WTC11 (cell line): ENCODE measurements around the gene KSR2.

Experiments used
- AFF4 ChIP-seq: sonication (generic); formaldehyde crosslinking; IDR thresholded peaks from 2 replicates; pipeline ENCODE4 v1.8.1; 2023; ENCODE audit warnings: mild to moderate bottlenecking, missing genetic modification reagents, borderline replicate concordance
- CREM ChIP-seq: sonication (generic); formaldehyde crosslinking; IDR thresholded peaks from 2 replicates; pipeline ENCODE4 v1.8.1; 2022; ENCODE audit warnings: mild to moderate bottlenecking, missing genetic modification reagents, moderate library complexity
- FOXJ3 ChIP-seq: sonication (generic); formaldehyde crosslinking; IDR thresholded peaks from 2 replicates; pipeline ENCODE4 v1.9.0; 2021; ENCODE audit warnings: missing genetic modification reagents, mild to moderate bottlenecking, borderline replicate concordance
- FOXP1 ChIP-seq: sonication (generic); formaldehyde crosslinking; IDR thresholded peaks from 2 replicates; pipeline ENCODE4 v1.8.0; 2022; ENCODE audit warnings: missing genetic modification reagents, mild to moderate bottlenecking, moderate library complexity, borderline replicate concordance
- STAT6 ChIP-seq: sonication (generic); formaldehyde crosslinking; conservative IDR thresholded peaks from 2 replicates; pipeline ENCODE4 v1.8.1; 2023; ENCODE audit warnings: mild to moderate bottlenecking, low read depth, missing genetic modification reagents, moderate library complexity
- ZBTB21 ChIP-seq: sonication (generic); formaldehyde crosslinking; IDR thresholded peaks from 2 replicates; pipeline ENCODE4 v1.8.1; 2023; ENCODE audit warnings: mild to moderate bottlenecking, missing genetic modification reagents, borderline replicate concordance
- ZNF121 ChIP-seq: sonication (generic); formaldehyde crosslinking; IDR thresholded peaks from 2 replicates; pipeline ENCODE4 v1.8.0; 2023; ENCODE audit warnings: missing genetic modification reagents
- TF ChIP-seq, protein P1 (sequence below): fragments of 200-600 bp; IDR thresholded peaks from 2 replicates; pipeline ENCODE4 v1.8.0; 2022; ENCODE audit warnings: antibody characterized with exemption
- TF ChIP-seq, protein P2 (sequence below): sonication (generic); formaldehyde crosslinking; IDR thresholded peaks from 2 replicates; pipeline ENCODE4 v1.8.0; 2022; ENCODE audit warnings: mild to moderate bottlenecking, missing genetic modification reagents

DNA sequence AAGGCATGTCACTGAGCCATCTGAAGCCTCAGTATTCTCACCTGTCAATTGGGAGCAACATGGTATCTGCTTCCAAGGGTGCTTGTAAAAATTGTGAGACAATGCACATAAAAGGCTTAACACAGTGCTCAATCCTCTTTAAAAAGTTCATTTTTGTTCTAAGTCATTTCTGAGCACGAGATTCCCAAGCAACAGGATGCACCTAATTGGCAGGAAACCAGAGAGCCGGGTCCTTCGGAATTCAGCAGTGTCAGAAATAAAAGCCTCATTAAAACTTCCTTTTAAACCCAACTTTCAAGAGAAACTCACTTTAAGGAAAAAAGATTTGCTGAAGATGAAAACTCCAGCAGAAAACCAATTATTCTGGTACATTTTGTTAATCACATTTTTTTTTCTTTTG, 494.9 kb downstream of the KSR2 start:
- no peak for TF ChIP-seq ZNF121 (CRISPR knock-in tag)
- no peak for TF ChIP-seq FOXJ3
- no peak for TF ChIP-seq ZBTB21 (CRISPR knock-in tag)
- no peak for TF ChIP-seq STAT6 (CRISPR knock-in tag)
- TF ChIP-seq, protein P1, sequence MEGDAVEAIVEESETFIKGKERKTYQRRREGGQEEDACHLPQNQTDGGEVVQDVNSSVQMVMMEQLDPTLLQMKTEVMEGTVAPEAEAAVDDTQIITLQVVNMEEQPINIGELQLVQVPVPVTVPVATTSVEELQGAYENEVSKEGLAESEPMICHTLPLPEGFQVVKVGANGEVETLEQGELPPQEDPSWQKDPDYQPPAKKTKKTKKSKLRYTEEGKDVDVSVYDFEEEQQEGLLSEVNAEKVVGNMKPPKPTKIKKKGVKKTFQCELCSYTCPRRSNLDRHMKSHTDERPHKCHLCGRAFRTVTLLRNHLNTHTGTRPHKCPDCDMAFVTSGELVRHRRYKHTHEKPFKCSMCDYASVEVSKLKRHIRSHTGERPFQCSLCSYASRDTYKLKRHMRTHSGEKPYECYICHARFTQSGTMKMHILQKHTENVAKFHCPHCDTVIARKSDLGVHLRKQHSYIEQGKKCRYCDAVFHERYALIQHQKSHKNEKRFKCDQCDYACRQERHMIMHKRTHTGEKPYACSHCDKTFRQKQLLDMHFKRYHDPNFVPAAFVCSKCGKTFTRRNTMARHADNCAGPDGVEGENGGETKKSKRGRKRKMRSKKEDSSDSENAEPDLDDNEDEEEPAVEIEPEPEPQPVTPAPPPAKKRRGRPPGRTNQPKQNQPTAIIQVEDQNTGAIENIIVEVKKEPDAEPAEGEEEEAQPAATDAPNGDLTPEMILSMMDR, result no peak
- TF ChIP-seq FOXP1, result no peak
- TF ChIP-seq AFF4 (CRISPR knock-in tag), result no peak
- no peak for TF ChIP-seq CREM (CRISPR knock-in tag)
- TF ChIP-seq, protein P2, sequence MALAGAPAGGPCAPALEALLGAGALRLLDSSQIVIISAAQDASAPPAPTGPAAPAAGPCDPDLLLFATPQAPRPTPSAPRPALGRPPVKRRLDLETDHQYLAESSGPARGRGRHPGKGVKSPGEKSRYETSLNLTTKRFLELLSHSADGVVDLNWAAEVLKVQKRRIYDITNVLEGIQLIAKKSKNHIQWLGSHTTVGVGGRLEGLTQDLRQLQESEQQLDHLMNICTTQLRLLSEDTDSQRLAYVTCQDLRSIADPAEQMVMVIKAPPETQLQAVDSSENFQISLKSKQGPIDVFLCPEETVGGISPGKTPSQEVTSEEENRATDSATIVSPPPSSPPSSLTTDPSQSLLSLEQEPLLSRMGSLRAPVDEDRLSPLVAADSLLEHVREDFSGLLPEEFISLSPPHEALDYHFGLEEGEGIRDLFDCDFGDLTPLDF (CRISPR knock-in tag), result no peak
